HCT116 (cell line): ENCODE measurements around the gene TAC3. TPM values are rescaled to one million over a fixed set of nuclear protein-coding genes. Genes with fewer than 3 reads are reported as not detected.

Experiments used
- ATAC-seq: fragments of 200-7000 bp; cut with Tn5 transposase; 2 replicates; pipeline ENCODE4 v1.9.1; 2020; ENCODE audit warnings: mild to moderate bottlenecking, moderate library complexity
- BruUV-seq: library from RNA; stranded (reverse); fragments of 400-500 nt; replicated peaks from 2 replicates; lab custom pipeline; 2021; lab: Mats Ljungman, UMichigan
- CTCF ChIA-PET: fragments of 300-600 bp; sonication (Branson Sonifier 250); formaldehyde crosslinking; loops from one replicate; lab custom pipeline; 2021; ENCODE audit warnings: antibody characterized with exemption; lab: Charles Lee
- POLR2A ChIA-PET: fragments of 300-600, 350-600 bp; sonication (Branson Sonifier 250); formaldehyde crosslinking; loops from one replicate; lab custom pipeline; 2021; ENCODE audit warnings: antibody characterized with exemption; lab: Charles Lee
- RAD21 ChIA-PET, 2 experiments: fragments of 300-600 bp; sonication (Branson Sonifier 250); formaldehyde crosslinking; loops; one replicate each; lab custom pipeline; 2023; ENCODE audit warnings: low total read pairs in 2 of 2; ENCODE audit not compliant: uncharacterized antibody in 2 of 2, unreplicated experiment in 2 of 2, low non-redundant PET in 1 of 2; lab: Charles Lee
- DNase-seq: peaks from one replicate; pipeline ENCODE4 v3.0.0-alpha.2; 2010; ENCODE audit warnings: low read depth, low spot score
- H2AFZ ChIP-seq: fragments of 200-600 bp; shearing (Covaris generic), sonication (generic); 2 replicates; pipeline ENCODE4 v1.6.1; 2017; ENCODE audit warnings: low read depth, mixed run types, mixed read lengths, antibody characterized with exemption, low read length; ENCODE audit not compliant: poor library complexity, severe bottlenecking
- H3K27ac ChIP-seq: 2 replicates; pipeline ENCODE4 v1.5.1; 2012; ENCODE audit warnings: low read depth, low read length
- H3K27me3 ChIP-seq: fragments of 200-600 bp; sonication (generic); 2 replicates; pipeline ENCODE4 v1.6.1; 2016; ENCODE audit warnings: mixed run types, low read length, mixed read lengths; ENCODE audit not compliant: insufficient read depth
- H3K36me3 ChIP-seq, 2 experiments: fragments of 200-500 bp in 1 of 2; fragments of 200-600 bp in 1 of 2; sonication (Bioruptor generic) in 1 of 2; sonication (generic) in 1 of 2; 2 replicates each; pipeline versions ENCODE4 v1.5.1 to v1.6.1; 2014 to 2016; ENCODE audit warnings: low read length in 2 of 2, inconsistent platforms in 1 of 2, mixed read lengths in 1 of 2, mixed run types in 1 of 2; ENCODE audit not compliant: insufficient read depth in 2 of 2, control insufficient read depth in 1 of 2
- H3K4me1 ChIP-seq, 2 experiments: fragments of 200-600 bp in 1 of 2; sonication (generic) in 1 of 2; 2 replicates each; pipeline versions ENCODE4 v1.5.1 to v1.6.1; 2012 to 2017; ENCODE audit warnings: low read length in 2 of 2, inconsistent platforms in 1 of 2, mild to moderate bottlenecking in 1 of 2, mixed read lengths in 1 of 2, mixed run types in 1 of 2, moderate library complexity in 1 of 2; ENCODE audit not compliant: insufficient read depth in 2 of 2, control insufficient read depth in 1 of 2
- H3K4me2 ChIP-seq: fragments of 200-600 bp; sonication (generic); 2 replicates; pipeline ENCODE4 v1.6.1; 2017; ENCODE audit warnings: mixed run types, low read length, mixed read lengths
- H3K4me3 ChIP-seq, 2 experiments: fragments of 200-600 bp in 1 of 2; sonication (generic) in 1 of 2; replicated peaks in 1 of 2; 2 replicates each; pipeline ENCODE4 v1.5.1; 2011 to 2016; ENCODE audit warnings: low read length in 2 of 2, control low read depth in 1 of 2, low read depth in 1 of 2, mild to moderate bottlenecking in 1 of 2, mixed read lengths in 1 of 2, mixed run types in 1 of 2
- H3K79me2 ChIP-seq: fragments of 200-600 bp; sonication (generic); 2 replicates; pipeline ENCODE4 v1.6.1; 2017; ENCODE audit warnings: mild to moderate bottlenecking, mixed run types, low read length, moderate library complexity, mixed read lengths; ENCODE audit not compliant: insufficient read depth
- H3K9ac ChIP-seq: fragments of 200-600 bp; sonication (generic); 2 replicates; pipeline ENCODE4 v1.6.1; 2016; ENCODE audit warnings: low read length, mixed read lengths
- H3K9me2 ChIP-seq: fragments of 200-600 bp; sonication (generic), shearing (Covaris generic); 2 replicates; pipeline ENCODE4 v1.6.1; 2017; ENCODE audit warnings: mixed run types, mild to moderate bottlenecking, moderate library complexity; ENCODE audit not compliant: insufficient read depth
- H3K9me3 ChIP-seq, 2 experiments: fragments of 200-500 bp in 1 of 2; fragments of 200-600 bp in 1 of 2; sonication (Bioruptor generic) in 1 of 2; sonication (generic) in 1 of 2; 2 replicates each; pipeline ENCODE4 v1.6.1; 2014 to 2017; ENCODE audit warnings: low read length in 2 of 2, mixed read lengths in 2 of 2, inconsistent platforms in 1 of 2, low read depth in 1 of 2, mild to moderate bottlenecking in 1 of 2, mixed run types in 1 of 2, moderate library complexity in 1 of 2; ENCODE audit not compliant: control insufficient read depth in 1 of 2, insufficient read depth in 1 of 2
- H4K20me1 ChIP-seq: fragments of 200-600 bp; sonication (generic), shearing (Covaris generic); 2 replicates; pipeline ENCODE4 v1.6.1; 2017; ENCODE audit warnings: mixed run types, mild to moderate bottlenecking, moderate library complexity; ENCODE audit not compliant: insufficient read depth
- ATF3 ChIP-seq: IDR thresholded peaks from 2 replicates; pipeline ENCODE4 v1.6.1; 2012
- CBX3 ChIP-seq: IDR thresholded peaks from 2 replicates; pipeline ENCODE4 v1.6.1; 2012; ENCODE audit warnings: low read depth
- CEBPB ChIP-seq: IDR thresholded peaks from 2 replicates; pipeline ENCODE4 v1.6.1; 2012; ENCODE audit warnings: low read depth
- CTCF ChIP-seq, 3 experiments: fragments of 200-600 bp in 1 of 3; sonication (generic) in 1 of 3; IDR thresholded peaks in 2 of 3; conservative IDR thresholded peaks in 1 of 3; 2 replicates each; pipeline ENCODE4 v1.5.1; 2012 to 2017; ENCODE audit warnings: low read depth in 2 of 3, low read length in 2 of 3, antibody characterized with exemption in 1 of 3, borderline replicate concordance in 1 of 3, control low read depth in 1 of 3, mild to moderate bottlenecking in 1 of 3, mixed read lengths in 1 of 3, mixed run types in 1 of 3, moderate library complexity in 1 of 3; ENCODE audit not compliant: insufficient read depth in 1 of 3
- EGR1 ChIP-seq: IDR thresholded peaks from 2 replicates; pipeline ENCODE4 v1.6.1; 2012; ENCODE audit warnings: low read depth
- EZH2 ChIP-seq: fragments of 200-600 bp; sonication (generic); IDR thresholded peaks from 2 replicates; pipeline ENCODE4 v1.6.1; 2017; ENCODE audit warnings: antibody characterized with exemption, mixed run types
- EZH2phosphoT487 ChIP-seq: fragments of 200-600 bp; IDR thresholded peaks from 2 replicates; pipeline ENCODE4 v1.6.1; 2018; ENCODE audit warnings: antibody characterized with exemption, borderline replicate concordance
- FOSL1 ChIP-seq: IDR thresholded peaks from 2 replicates; pipeline ENCODE4 v1.6.1; 2012; ENCODE audit warnings: low read depth
- JUND ChIP-seq: IDR thresholded peaks from 2 replicates; pipeline ENCODE4 v1.6.1; 2012
- POLR2A ChIP-seq: IDR thresholded peaks from 2 replicates; pipeline ENCODE4 v1.7.0; 2011; ENCODE audit warnings: borderline replicate concordance; ENCODE audit not compliant: insufficient read depth, insufficient read length; ENCODE audit errors: extremely low read depth
- POLR2AphosphoS5 ChIP-seq: IDR thresholded peaks from 2 replicates; pipeline ENCODE4 v1.6.1; 2011; ENCODE audit warnings: mild to moderate bottlenecking, low read depth, low read length, moderate library complexity
- RAD21 ChIP-seq: IDR thresholded peaks from 2 replicates; pipeline ENCODE4 v1.6.1; 2012; ENCODE audit warnings: low read depth, mild to moderate bottlenecking
- SIN3A ChIP-seq: IDR thresholded peaks from 2 replicates; pipeline ENCODE4 v1.6.1; 2012; ENCODE audit warnings: low read depth
- SP1 ChIP-seq: IDR thresholded peaks from 2 replicates; pipeline ENCODE4 v1.6.1; 2012; ENCODE audit warnings: low read depth
- YY1 ChIP-seq: IDR thresholded peaks from 2 replicates; pipeline ENCODE4 v1.6.1; 2011; ENCODE audit warnings: low read length, low read depth, moderate library complexity, mild to moderate bottlenecking; ENCODE audit not compliant: insufficient replicate concordance; ENCODE audit errors: extremely low read depth
- ZFX ChIP-seq: fragments of 450-650 bp; IDR thresholded peaks from 2 replicates; pipeline ENCODE4 v1.6.1; 2017
- ZNF274 ChIP-seq: fragments of 200-500 bp; sonication (Bioruptor generic); IDR thresholded peaks from 2 replicates; pipeline ENCODE4 v1.6.1; 2014; ENCODE audit warnings: mild to moderate bottlenecking, low read depth, low read length, inconsistent platforms
- intact Hi-C: fragments of 100-400 bp; cut with micrococcal nuclease; formaldehyde crosslinking; loops from 2 replicates; pipeline ENCODE4 v1.10.0; 2022
- total RNA-seq: library from RNA; stranded (reverse); gene quantifications from one replicate; pipeline ENCODE4 v1.2.1, GENCODE V29; 2021; ENCODE audit not compliant: unreplicated experiment

The TAC3 gene
- total RNA-seq, 1 experiment from 2014 or later = not detected

GRCh38 chr12:56990648-56991318 lies 25.5 kb downstream of the TAC3 start:
- Histone ChIP-seq H3K79me2 (no peaks in the 10 kb centered on the region), H3K9ac (no peak overlapping the region), H3K9me3 (no peaks in the 10 kb centered on the region), H3K4me1 (peaks cover 9 to 28% of the 10 kb centered on the region in 2 experiments; a peak in 3 of 4 replicates), H3K9me2 (no peaks in the 10 kb centered on the region), H3K4me2 (no peak overlapping the region), H3K27ac (no peak overlapping the region), H4K20me1 (no peaks in the 10 kb centered on the region), H2AFZ (no peak overlapping the region), H3K4me3 (no peak overlapping the region), H3K27me3 (no peaks in the 10 kb centered on the region), H3K36me3 (no peaks in the 10 kb centered on the region)
- ChIA-PET RAD21 (no interaction called here), POLR2A (no interaction called here), CTCF (interaction anchor here (1.2 kb wide), 1 partner anchor 151 kb away, joined by 5 read pairs; no protein-coding TSS in a partner anchor)
- intact Hi-C loops = no loop called here
- no TSS peak for BruUV-seq
- DNase-seq (no peak), ATAC-seq (no peak)
- TF ChIP-seq ZFX (no peak), CBX3 (no peak), EZH2 (no peak), ZNF274 (no peak), ATF3 (no peak), CTCF (IDR thresholded peaks at IDR 0.05 in 2 of 3, conservative IDR thresholded peaks at IDR 0.05 in 1 of 3; ENCODE audit: borderline replicate concordance in 1 of 3, insufficient read depth in 1 of 3, low read depth in 2 of 3, low read length in 2 of 3) (no peak), SP1 (no peak), POLR2AphosphoS5 (no peak), EGR1 (no peak), EZH2phosphoT487 (no peak), JUND (no peak), CEBPB (no peak), RAD21 (no peak), YY1 (no peak), POLR2A (no peak), FOSL1 (no peak), SIN3A (no peak)
